ENCODE results near the gene GRIK5. TPM values are rescaled to one million over a fixed set of nuclear protein-coding genes. Genes with fewer than 3 reads are reported as not detected.
A peak's percentile ranks its signal among the peaks of the same experiment; 100 is the strongest.
"Not testable (repeated sequence)": the region's sequence is repeated elsewhere in the genome, so short reads cannot be mapped to it uniquely, and the experiment has no call there.

GRIK5 gene
- total RNA-seq, 1 donor from 2014 or later: 4.0 TPM

DNA sequence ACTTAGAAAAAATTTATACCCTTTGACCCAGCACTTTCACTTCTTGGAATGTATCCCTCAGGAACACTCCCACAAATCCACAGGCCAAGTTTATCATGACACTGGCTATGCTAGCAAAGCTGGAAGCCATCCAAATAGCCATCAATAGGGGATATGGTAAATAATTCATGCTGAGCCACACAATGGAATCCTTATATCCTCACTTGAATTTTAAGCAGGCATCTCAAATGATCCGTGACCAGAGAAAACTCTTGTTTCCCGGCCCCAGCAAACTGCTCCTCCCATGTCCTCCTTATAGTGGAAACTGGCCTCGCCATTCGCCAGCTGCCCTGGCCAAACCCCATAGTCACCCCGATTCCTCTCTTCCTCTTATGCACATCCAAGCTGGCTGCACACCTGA, 37.6 kb downstream of the GRIK5 start:
- no peak for DNase-seq
- no peak for ATAC-seq (ENCODE audit: poor library complexity)
- intact Hi-C loops (cut with DNase I): loop anchor here (5.0 kb wide), 1 partner anchor 35 kb away; no protein-coding TSS in a partner anchor

DNA sequence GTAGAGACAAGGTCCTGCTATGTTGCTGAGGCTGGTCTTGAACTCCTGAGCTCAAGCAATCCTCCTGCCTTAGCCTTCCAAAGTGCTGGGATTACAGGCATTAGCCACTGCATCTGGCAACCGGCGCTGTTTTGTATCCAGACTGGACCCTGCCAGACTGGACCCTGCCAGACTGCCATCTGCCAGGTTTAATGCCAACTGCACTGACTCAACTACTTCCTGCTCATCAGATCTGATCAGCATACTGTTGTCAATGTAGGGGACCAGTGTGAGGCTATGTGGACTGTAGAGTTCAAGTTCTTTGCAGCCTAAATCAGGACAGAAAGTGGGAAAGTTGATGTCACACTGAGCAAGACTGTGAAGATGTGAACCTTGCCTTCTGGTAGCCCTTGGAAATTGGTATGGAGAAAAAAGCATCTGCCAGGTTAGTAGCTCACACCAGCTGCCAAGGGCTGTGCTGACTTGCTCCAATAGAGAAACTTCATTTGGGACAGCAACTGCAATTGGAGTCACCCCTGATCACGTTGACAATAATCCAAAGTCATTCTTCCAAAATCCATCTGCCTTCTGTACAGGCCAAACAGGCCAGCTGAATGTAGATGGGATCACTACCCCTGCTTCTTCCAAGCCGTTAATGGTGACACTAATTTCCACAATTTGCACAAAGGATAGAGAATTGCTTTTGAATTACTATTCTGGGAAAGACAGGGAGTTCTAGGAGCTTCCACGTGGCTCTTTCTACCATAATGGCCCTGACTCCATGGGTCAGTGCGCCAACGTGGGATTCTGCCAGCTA, 39.2 kb downstream of the GRIK5 start:
- ATAC-seq (ENCODE audit: poor library complexity): no peak
- no peak for DNase-seq
- intact Hi-C loops (cut with DNase I): loop anchor here (5.0 kb wide), 1 partner anchor 34 kb away; no protein-coding TSS in a partner anchor

DNA sequence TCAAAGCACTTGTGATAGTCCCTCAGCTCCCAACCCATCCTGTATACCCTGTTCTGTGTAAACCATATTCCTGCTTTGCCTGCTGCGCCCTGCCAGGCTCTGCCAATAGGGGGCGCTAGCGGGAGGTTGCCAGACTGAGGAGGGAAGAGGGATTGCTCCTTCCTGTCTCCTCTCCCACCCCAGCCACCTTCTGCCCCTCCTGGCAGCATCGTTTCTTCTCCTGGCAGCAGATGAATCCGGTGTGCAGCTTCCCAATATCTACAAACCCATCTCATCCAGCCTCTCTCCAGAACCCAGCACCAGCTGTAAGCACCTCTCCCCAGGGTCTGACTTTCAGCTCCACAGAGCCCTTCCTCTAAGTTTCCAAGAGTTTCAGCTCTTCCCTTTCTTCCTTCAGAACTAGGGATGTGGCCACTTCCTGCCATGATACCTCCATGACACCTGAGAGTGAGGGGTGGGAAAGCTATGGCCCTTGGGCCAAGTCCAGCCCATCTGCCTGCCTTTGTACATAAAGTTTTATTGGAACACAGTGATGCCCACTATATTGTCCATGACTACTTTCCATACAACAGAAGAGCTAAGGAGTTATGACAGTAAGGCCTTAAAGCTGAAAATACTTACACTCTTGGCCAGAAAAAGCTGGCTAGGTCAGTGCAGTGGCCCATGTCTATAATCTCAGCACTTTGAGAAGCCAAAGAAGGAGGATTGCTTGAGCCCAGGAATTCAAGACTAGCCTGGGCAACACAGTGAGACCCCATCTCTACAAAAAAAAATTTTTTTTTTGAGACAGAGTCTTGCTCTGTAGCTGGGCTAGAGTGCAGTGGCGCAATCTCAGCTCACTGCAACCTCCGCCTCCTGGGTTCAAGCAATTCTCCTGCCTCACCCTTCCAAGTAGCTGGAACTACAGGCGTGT, 41.4 kb downstream of the GRIK5 start:
- no peak for DNase-seq
- intact Hi-C loops (cut with DNase I): no loop called here
- no peak for ATAC-seq (ENCODE audit: poor library complexity)

DNA sequence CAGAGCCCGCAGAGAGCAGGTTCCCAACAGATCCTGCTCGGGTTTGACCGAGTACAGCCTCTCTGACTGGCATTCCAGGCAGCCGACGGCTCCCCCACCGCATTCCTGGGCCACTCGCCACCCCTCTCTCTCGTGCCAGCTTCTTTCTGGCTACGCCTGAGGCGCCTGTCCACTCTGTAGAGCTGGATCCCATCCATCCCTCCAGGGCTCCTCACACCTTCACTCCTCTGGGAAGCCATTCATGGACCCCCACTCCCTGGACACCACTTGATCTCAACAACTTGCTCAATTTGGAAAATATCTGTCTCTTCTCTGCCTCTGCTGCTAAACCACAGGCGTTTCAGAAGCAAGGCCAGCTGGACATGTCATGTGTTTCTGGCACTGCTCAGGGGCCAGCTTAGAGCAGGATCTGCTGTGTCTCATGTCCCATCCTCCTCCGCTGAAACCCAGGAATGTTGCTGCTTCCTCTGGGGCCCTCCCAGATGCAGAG, 45.3 kb downstream of the GRIK5 start:
- intact Hi-C loops (cut with DNase I): no loop called here
- ATAC-seq (ENCODE audit: poor library complexity) (peak; percentile 92), DNase-seq (peak; percentile 82)

DNA sequence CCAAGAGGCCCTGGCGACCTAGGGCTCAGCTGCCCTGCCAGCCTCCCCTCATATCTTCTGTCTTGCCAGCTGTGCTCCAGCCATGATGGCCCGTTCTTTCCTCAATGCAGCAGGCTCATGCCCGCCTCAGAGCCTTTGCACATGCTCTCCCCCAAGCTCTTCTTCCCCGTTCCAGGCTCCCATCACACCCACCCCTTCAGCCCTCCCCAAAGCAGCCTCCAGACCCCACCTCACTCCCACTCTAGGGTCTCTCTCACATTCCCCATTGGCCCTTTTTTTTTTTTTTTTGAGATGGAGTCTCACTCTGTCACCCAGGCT, 46.1 kb downstream of the GRIK5 start:
- DNase-seq (no peak), ATAC-seq (ENCODE audit: poor library complexity) (no peak)
- intact Hi-C loops (cut with DNase I): no loop called here

DNA sequence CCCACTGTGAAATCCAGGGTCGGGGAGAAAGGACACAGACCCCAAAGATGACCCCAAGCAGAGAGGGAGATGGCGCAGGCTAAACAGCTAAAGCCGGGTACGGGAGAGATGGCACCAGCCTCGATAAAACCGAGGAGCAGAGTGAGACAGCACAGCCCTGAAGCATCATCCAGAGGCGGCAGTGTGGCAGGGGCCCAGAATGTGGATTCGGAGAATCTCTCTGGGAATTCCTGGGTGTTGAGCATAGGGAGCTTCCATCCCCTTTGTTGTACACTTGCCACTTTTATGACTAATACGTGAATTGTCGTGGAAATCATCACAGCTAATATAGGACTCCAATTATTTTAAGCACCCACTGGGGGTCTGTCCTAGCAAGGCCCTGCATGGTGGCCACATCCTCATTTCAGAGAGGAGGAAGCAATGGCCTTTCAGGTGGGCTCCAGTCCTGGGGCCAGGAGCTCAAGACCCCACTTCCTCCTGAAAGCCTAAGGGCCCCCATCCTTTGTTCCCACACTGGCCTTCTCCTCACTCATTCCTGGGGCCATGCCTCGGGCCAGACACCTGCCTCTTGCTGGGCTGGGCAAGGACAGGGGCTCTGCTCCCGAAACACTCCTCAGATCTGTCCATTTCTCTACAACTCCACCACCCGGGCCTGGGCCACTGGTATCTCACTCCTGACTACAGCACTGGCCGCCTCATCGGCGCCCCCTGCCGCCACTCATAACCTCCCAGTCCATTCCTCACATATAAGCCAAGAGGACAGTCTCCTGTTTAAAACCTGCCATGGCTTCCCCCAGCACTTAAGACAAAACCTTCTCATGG, 46.7 kb downstream of the GRIK5 start:
- intact Hi-C loops (cut with DNase I): no loop called here
- DNase-seq (no peak), ATAC-seq (ENCODE audit: poor library complexity) (peak; percentile 1)

DNA sequence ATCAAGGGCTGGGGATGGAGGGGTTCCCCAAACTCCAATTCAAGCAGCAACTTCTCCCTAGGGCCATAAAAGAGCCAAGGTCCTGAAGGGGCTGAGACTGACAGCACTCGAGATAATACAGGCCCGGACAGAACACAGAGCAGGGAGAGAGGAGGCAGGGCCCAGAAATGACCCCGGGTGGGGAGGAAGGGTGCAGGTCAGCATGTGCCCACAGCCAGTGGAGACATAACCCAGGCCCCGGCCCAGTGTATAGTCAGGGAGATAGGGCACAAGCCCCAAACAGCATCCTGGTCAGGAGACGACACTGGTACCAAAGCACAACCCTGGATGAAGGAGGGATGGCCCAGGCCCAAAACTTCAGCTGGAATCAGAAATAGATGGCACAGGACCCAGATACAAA, 47.4 kb downstream of the GRIK5 start:
- ATAC-seq (ENCODE audit: poor library complexity) (no peak), DNase-seq (no peak)
- intact Hi-C loops (cut with DNase I): no loop called here

DNA sequence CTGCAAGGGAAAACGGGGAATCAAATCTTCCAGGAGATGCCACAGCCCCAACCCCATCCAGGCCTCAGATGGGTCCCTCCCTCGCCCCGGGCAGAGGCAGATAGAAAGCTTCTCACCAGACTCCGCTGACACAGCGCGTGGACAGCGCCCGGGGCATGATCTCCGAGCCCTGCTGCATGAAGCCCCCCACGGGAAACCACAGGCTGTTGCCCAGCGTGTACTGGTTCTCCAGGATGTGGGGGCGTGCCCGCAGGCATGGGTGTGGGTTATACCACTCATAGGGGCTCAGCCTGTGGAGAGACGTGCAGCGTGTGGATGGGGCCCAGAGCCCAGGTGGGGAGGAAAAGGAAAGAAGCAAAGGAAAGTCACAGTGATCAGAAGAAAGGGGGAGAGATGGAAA, 48.8 kb downstream of the GRIK5 start:
- no peak for DNase-seq
- intact Hi-C loops (cut with DNase I): no loop called here
- no peak for ATAC-seq (ENCODE audit: poor library complexity)

DNA sequence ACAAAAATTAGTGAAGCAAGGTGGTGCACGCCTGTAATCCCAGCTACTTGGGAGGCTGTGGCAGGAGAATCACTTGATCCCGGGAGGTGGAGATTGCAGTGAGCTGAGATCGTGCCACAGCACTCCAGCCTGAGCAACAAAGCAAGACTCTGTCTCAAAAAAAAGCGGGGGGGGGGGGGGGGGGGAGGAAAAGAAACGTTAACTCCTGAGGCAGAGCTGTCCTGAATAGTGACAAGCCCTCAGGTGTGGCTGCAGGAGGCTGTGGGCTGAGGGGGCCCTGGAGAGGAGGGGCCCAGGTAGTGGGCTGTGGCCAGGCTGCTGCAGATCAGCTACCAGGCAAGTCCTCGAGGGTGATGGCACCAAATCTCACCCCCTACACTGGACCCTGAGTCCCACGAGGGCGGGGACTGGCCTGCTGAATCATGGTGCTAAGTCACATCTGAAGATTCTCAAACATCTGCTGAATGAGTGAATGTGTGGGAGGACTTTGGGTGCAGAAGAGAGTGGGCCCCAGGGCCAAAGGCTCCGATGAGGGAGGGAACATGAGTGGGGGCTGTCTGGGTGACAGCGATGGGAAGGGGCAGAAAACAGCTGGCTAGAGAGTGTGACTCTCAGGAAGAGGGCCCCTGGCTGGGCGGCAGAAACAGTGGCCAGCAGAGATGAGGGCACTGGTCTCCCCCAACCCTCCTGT, 51.4 kb downstream of the GRIK5 start:
- intact Hi-C loops (cut with DNase I): no loop called here

DNA sequence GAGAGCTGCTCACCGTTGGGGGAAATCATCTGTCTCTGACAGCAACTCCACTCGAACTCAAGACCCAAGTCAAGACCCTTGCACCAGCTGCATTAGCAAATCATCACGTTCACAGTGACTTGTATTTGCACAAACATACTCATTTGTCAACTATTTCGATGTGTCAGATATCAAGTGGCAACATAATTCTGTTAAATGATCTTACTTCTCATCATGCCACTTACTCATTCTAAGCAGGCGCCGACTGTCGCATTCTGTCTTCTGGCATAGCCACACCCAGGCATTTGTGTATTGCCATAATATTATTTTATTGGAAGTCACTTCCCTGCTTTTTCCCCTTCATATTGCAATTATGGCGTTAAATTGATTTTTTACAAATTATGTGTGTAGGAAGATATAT, 53.0 kb downstream of the GRIK5 start:
- intact Hi-C loops (cut with DNase I): no loop called here
- ATAC-seq (ENCODE audit: poor library complexity): no peak
- DNase-seq: no peak

More for the DNA sequence above, 51.4 kb downstream of the GRIK5 start:
- DNase-seq (no peak), ATAC-seq (ENCODE audit: poor library complexity) (no peak)

DNA sequence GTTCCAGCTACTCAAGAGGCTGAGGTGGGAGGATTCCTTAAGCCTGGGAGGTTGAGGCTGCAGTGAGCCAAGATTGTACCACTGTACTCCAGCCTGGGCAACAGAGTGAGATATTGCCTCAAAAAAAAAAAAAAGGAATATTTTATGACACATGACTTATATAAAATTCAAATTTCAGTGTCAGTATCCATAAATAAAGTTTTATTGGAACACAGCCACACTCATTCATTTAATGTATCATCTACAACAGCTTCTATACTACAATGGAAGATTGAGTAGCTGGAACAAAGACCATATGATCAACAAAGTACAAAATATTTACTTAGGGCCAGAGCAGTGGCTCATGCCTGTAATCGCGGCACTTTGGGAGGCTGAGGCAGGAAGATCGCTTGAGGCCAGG, 57.3 kb downstream of the GRIK5 start:
- intact Hi-C loops (cut with DNase I); DNase-seq; ATAC-seq (ENCODE audit: poor library complexity): not testable (repeated sequence)

DNA sequence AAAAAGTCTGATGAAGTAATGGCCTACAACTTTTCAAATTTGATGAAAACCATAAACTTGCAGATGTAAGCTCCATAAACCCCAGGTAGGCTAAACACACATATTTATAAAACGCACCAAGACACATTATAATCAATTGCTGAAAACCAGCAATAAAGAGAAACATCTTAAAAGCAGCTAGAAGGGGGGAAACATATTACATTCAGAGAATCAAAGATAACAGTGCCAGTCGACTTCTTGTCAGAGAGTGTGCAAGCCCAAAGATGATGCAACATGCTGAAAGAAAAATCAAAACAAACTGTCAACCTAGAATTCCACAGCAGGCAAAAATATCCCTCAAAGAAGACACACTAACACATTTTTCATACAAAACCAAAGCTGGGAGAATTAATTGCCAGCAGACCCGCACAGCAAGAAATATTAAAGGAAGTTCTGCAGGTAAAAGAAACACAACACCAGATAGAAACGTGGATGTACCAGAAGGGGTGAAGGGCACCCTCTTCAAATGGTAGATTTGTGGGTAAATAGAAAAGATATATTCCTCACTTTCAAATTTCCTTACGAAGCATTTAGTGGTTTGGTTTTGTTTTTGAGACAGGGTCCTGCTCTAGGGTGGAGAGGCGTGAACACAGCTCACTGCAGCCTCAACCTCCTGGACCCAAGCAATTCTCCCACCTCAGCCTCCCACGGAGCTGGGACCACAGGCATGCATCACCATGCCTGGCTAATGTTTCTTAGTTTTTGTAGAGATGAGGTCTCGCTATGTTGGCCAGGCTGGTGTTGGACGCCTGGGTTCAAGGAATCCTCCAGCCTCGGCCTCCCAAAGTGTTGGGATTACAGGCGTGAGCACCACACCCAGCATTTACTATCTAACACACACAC, 59.5 kb downstream of the GRIK5 start:
- DNase-seq (no peak), ATAC-seq (ENCODE audit: poor library complexity) (no peak)
- intact Hi-C loops (cut with DNase I): no loop called here

DNA sequence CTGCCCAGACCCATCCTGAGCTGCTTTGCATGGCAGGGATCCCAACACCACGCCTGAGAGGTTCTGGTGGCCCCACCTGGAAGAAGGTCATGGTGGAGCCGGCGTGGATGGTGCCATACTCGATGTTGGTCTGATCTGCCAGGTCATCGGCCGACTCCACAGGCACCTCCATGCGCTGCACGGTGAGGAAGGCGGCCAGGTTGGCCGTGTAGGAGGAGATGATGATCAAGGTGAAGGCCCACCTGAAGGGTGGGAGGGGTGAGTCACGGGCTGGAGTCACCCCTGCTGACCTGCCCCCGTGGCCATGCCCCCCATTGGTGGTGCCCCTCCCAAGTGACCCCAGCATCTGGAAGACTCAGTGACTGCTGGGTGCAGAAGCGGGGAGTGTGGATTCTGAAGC, 63.4 kb downstream of the GRIK5 start:
- intact Hi-C loops (cut with DNase I): no loop called here
- no peak for ATAC-seq (ENCODE audit: poor library complexity)
- DNase-seq: no peak

DNA sequence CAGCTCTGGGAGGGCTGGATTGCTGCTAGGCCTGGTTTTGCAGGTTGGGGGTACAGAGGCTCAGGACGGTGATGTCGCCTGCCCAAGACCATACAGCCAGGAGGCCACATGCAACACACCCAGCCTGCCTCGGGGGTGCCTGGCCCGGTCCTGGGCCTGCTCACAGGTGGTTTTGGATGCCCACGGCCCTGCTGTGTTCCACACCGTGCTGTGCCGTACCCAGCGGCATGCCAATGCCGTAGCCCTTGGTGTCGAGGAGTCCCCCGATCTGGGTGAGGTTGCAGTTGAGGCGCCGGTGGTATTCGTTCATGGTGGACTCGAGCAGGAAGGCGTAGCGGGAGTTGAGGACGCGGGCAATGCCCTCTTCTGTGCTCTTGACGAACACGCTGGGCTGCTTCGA, 64.5 kb downstream of the GRIK5 start:
- DNase-seq: no peak

DNA sequence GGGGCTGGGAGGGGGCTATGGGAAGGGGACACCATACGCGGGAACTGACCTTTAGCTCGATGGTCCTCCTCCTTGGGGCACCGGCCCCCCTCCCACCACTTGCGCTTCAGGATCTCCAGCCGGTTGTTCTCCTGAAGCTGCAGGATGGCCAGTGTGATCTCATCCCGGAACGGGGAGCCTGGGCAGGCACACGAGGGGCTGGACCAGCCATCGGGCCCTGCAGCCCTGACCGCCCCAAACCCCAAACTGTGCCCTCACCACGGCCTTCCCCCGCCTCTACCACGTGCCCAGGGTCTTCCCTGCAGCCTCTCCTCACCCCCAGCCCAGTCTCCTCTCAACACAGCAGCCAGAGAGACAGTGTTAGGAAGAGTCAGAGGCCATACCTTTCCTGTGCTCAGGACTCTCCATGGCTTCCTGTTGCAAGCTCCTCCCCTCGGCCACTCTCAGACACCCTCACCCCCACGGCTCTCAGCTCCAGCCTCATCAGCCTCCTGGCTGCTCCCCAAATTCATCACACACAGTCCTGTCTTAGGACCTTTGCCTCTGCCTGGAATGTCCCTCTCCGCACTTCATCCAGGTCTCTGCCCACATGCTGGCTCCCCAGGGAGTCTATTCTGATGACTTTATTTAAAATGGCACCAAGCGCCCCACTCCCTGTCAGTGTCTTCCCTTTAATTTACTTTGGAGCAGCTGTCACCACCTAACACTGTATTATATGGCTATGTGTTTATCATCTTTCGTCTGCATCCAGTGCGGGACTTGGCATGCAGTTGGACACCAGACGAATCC, 66.3 kb downstream of the GRIK5 start:
- intact Hi-C loops (cut with DNase I): no loop called here
- DNase-seq: peak; percentile 28
- no peak for ATAC-seq (ENCODE audit: poor library complexity)

More for the DNA sequence above, 64.5 kb downstream of the GRIK5 start:
- intact Hi-C loops (cut with DNase I): no loop called here
- ATAC-seq (ENCODE audit: poor library complexity): no peak

DNA sequence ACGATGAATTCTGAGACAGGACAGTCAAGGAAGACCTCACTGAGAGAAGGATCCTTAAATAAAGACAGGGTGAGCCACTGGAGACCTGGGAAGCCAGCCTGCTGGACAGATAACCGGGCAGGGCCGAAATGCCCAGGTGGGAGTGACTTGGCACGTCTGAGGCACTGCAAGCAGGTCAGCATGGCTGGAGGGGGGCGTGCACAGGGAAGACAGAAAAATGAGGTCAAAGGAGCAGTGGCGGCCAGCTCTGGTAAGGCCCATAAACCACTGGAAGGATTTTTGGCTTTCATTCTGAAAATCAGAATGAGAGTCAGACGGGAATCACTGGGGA, 70.2 kb downstream of the GRIK5 start:
- peak; percentile 27 for DNase-seq
- intact Hi-C loops (cut with DNase I): loop anchor here (5.0 to 10.0 kb wide), 2 partner anchors 32 to 85 kb away; no protein-coding TSS in a partner anchor
- no peak for ATAC-seq (ENCODE audit: poor library complexity)

Data from Right ventricle myocardium superior (tissue), 1 donor.